H1 (cell line): ENCODE results near the gene SSRP1. TPM values are rescaled to one million over a fixed set of nuclear protein-coding genes. Genes with fewer than 3 reads are reported as not detected.

Experiments
- CTCF ChIA-PET: fragments of 300-600 bp; sonication (Branson Sonifier 250); formaldehyde crosslinking; loops from one replicate; lab custom pipeline; 2021; ENCODE audit not compliant: partially characterized antibody; lab: Charles Lee
- POLR2A ChIA-PET: fragments of 300-600 bp; sonication (Branson Sonifier 250); formaldehyde crosslinking; loops from one replicate; lab custom pipeline; 2021; ENCODE audit warnings: inconsistent platforms; ENCODE audit not compliant: partially characterized antibody; lab: Charles Lee
- DNase-seq, 2 experiments: peaks; one replicate each; pipeline versions ENCODE4 v3.0.0 to v3.0.0-alpha.2; 2010 to 2022; ENCODE audit warnings: low spot score in 2 of 2, low read depth in 1 of 2, mixed read lengths in 1 of 2
- FAIRE-seq: peaks from 2 replicates; lab custom pipeline; 2011; peaks lifted over from hg19 to GRCh38; lab: Jason Lieb, UNC
- H2AFZ ChIP-seq: 2 replicates; pipeline ENCODE4 v1.8.1; 2012; ENCODE audit warnings: low read length, inconsistent platforms
- H2AK5ac ChIP-seq: 2 replicates; pipeline ENCODE4 v1.6.1; 2013; ENCODE audit warnings: low read depth, low read length
- H2BK120ac ChIP-seq: replicated peaks from 2 replicates; pipeline ENCODE3; 2013; ENCODE audit warnings: low read depth, low read length, inconsistent platforms
- H2BK12ac ChIP-seq: 2 replicates; pipeline ENCODE4 v1.6.1; 2013; ENCODE audit warnings: low read depth, low read length
- H2BK15ac ChIP-seq: 2 replicates; pipeline ENCODE4 v1.6.1; 2013; ENCODE audit warnings: low read length
- H2BK20ac ChIP-seq: 2 replicates; pipeline ENCODE4 v1.6.1; 2013; ENCODE audit warnings: low read length
- H2BK5ac ChIP-seq: 2 replicates; pipeline ENCODE4 v1.6.1; 2013; ENCODE audit warnings: low read depth, low read length
- H3K14ac ChIP-seq: 2 replicates; pipeline ENCODE4 v1.6.1; 2013; ENCODE audit warnings: inconsistent platforms; ENCODE audit not compliant: insufficient read length
- H3K18ac ChIP-seq: 2 replicates; pipeline ENCODE4 v1.6.1; 2013; ENCODE audit warnings: low read length; ENCODE audit errors: extremely low read depth
- H3K23ac ChIP-seq: 2 replicates; pipeline ENCODE4 v1.6.1; 2013; ENCODE audit warnings: inconsistent platforms; ENCODE audit not compliant: insufficient read length
- H3K23me2 ChIP-seq: 2 replicates; pipeline ENCODE4 v1.6.1; 2013; ENCODE audit warnings: low read depth, low read length
- H3K27ac ChIP-seq: 2 replicates; pipeline ENCODE4 v1.6.1; 2011; ENCODE audit warnings: low read depth, low read length, inconsistent platforms
- H3K27me3 ChIP-seq, 4 experiments: replicated peaks in 1 of 4; 1 replicate in 1 of 4; 2 replicates in 3 of 4; pipeline versions ENCODE4 v1.6.1 to v1.8.1; 2011 to 2013; ENCODE audit warnings: low read length in 3 of 4, mild to moderate bottlenecking in 3 of 4, inconsistent platforms in 2 of 4, mixed read lengths in 2 of 4, moderate library complexity in 1 of 4; ENCODE audit not compliant: control insufficient read depth in 3 of 4, insufficient read depth in 3 of 4; ENCODE audit errors: extremely low read depth in 1 of 4
- H3K36me3 ChIP-seq, 4 experiments: 2 replicates each; pipeline versions ENCODE4 v1.6.1 to v1.8.1; 2011 to 2013; ENCODE audit warnings: mild to moderate bottlenecking in 4 of 4, low read length in 3 of 4, moderate library complexity in 2 of 4, control low read depth in 1 of 4, inconsistent platforms in 1 of 4; ENCODE audit not compliant: insufficient read depth in 4 of 4, control insufficient read depth in 2 of 4
- H3K4ac ChIP-seq: replicated peaks from 2 replicates; pipeline ENCODE3; 2013; ENCODE audit warnings: low read length, low read depth, mixed read lengths, inconsistent platforms; ENCODE audit not compliant: insufficient read length
- H3K4me1 ChIP-seq, 4 experiments: replicated peaks in 1 of 4; 1 replicate in 1 of 4; 2 replicates in 3 of 4; pipeline versions ENCODE4 v1.6.1 to v1.8.1; 2011 to 2013; ENCODE audit warnings: low read length in 3 of 4, inconsistent platforms in 2 of 4, mixed read lengths in 1 of 4; ENCODE audit not compliant: insufficient read depth in 4 of 4, control insufficient read depth in 3 of 4
- H3K4me2 ChIP-seq, 2 experiments: 2 replicates each; pipeline versions ENCODE4 v1.6.1 to v1.8.1; 2011 to 2013; ENCODE audit warnings: low read depth in 2 of 2, low read length in 2 of 2, control low read depth in 1 of 2, inconsistent platforms in 1 of 2, mild to moderate bottlenecking in 1 of 2; ENCODE audit not compliant: insufficient read depth in 1 of 2
- H3K4me3 ChIP-seq, 4 experiments: fragments of 200-600, 300-600 bp in 1 of 4; sonication (generic), shearing (Covaris generic), sonication (Bioruptor Twin) in 1 of 4; 2 replicates each; pipeline versions ENCODE4 v1.5.1 to v1.8.1; 2011 to 2016; ENCODE audit warnings: low read length in 4 of 4, low read depth in 3 of 4, control low read depth in 2 of 4, inconsistent platforms in 2 of 4, mild to moderate bottlenecking in 2 of 4, mixed read lengths in 1 of 4, moderate library complexity in 1 of 4; ENCODE audit not compliant: insufficient read depth in 2 of 4; ENCODE audit errors: extremely low read depth in 1 of 4
- H3K56ac ChIP-seq: replicated peaks from 2 replicates; pipeline ENCODE3; 2013; ENCODE audit warnings: low read depth, mild to moderate bottlenecking, mixed read lengths, low read length, inconsistent platforms; ENCODE audit not compliant: insufficient read length
- H3K79me1 ChIP-seq: 2 replicates; pipeline ENCODE4 v1.6.1; 2013; ENCODE audit warnings: low read depth, low read length, control low read depth
- H3K79me2 ChIP-seq, 2 experiments: 2 replicates each; pipeline versions ENCODE4 v1.6.1 to v1.8.1; 2012 to 2013; ENCODE audit warnings: low read length in 2 of 2, mild to moderate bottlenecking in 2 of 2, inconsistent platforms in 1 of 2; ENCODE audit not compliant: insufficient read depth in 2 of 2, control insufficient read depth in 1 of 2
- H3K9ac ChIP-seq, 4 experiments: replicated peaks in 1 of 4; 1 replicate in 1 of 4; 2 replicates in 3 of 4; pipeline versions ENCODE4 v1.6.1 to v1.8.1; 2011 to 2013; ENCODE audit warnings: low read depth in 3 of 4, low read length in 3 of 4, control low read depth in 2 of 4, mild to moderate bottlenecking in 2 of 4, moderate library complexity in 2 of 4, inconsistent platforms in 1 of 4; ENCODE audit errors: extremely low read depth in 1 of 4
- H3K9me3 ChIP-seq, 2 experiments: 2 replicates each; pipeline versions ENCODE4 v1.6.1 to v1.8.1; 2012 to 2013; ENCODE audit warnings: mild to moderate bottlenecking in 2 of 2, moderate library complexity in 2 of 2, control low read depth in 1 of 2, inconsistent platforms in 1 of 2, low read depth in 1 of 2, low read length in 1 of 2, mixed read lengths in 1 of 2; ENCODE audit not compliant: insufficient read depth in 2 of 2
- H4K20me1 ChIP-seq, 2 experiments: replicated peaks in 1 of 2; 2 replicates each; pipeline versions ENCODE3 to v1.8.1; 2011 to 2013; ENCODE audit warnings: inconsistent platforms in 2 of 2, low read length in 2 of 2, mild to moderate bottlenecking in 1 of 2; ENCODE audit not compliant: insufficient read depth in 2 of 2, control insufficient read depth in 1 of 2
- H4K5ac ChIP-seq: 2 replicates; pipeline ENCODE4 v1.6.1; 2013; ENCODE audit warnings: low read length, low read depth, mixed read lengths, inconsistent platforms; ENCODE audit not compliant: insufficient read length
- H4K8ac ChIP-seq: 2 replicates; pipeline ENCODE4 v1.8.0; 2013; ENCODE audit warnings: mild to moderate bottlenecking, moderate library complexity, low read length, inconsistent platforms; ENCODE audit not compliant: insufficient read depth; ENCODE audit errors: extremely low read depth
- H4K91ac ChIP-seq: replicated peaks from 2 replicates; pipeline ENCODE3; 2013; ENCODE audit warnings: low read length, mixed read lengths, inconsistent platforms; ENCODE audit not compliant: insufficient read length
- CREB1 ChIP-seq: IDR thresholded peaks from 2 replicates; pipeline ENCODE4 v1.6.1; 2012; ENCODE audit warnings: inconsistent platforms
- WGBS, 2 experiments: shearing (Covaris generic) in 1 of 2; methylation state at CpG; one replicate each; pipeline versions ENCODE4 v1.1.6 to v1.1.7; 2013 to 2015; ENCODE audit warnings: low lambda C conversion rate in 2 of 2, mixed read lengths in 2 of 2, inconsistent platforms in 1 of 2, low coverage in 1 of 2, missing lambda C conversion rate in 1 of 2; ENCODE audit not compliant: insufficient replicate concordance in 2 of 2, insufficient coverage in 1 of 2, insufficient read length in 1 of 2; ENCODE audit errors: extremely low coverage in 1 of 2, missing lambda C conversion rate in 1 of 2; 5-methylcytosine and 5-hydroxymethylcytosine counted together
- polyA plus RNA-seq, 7 experiments: library from polyadenylated mRNA; depleted of rRNA in 3 of 7; stranded (reverse) in 5 of 7; unstranded in 2 of 7; fragments of >200 nt in 5 of 7; fragments of 200-250 nt in 2 of 7; gene quantifications; 1 replicate in 5 of 7; 2 replicates in 1 of 7; 4 replicates in 1 of 7; pipeline versions ENCODE4 v1.2.1 to v1.2.3, GENCODE V29; 2011 to 2013; ENCODE audit warnings: missing spikeins in 2 of 7, mixed read lengths in 2 of 7
- total RNA-seq: library from RNA; stranded (reverse); fragmentation: NEBNext Ultra II Directional; extraction: Animal tissue kit (Norgen Biotek cat#: 25700); gene quantifications from 2 replicates; pipeline ENCODE4 v1.2.1, GENCODE V29; 2021

Gene SSRP1
- total and polyA plus RNA-seq, 2 of the 8 experiments (the other 6 are each of a cell fraction or from before 2014, with no cell fraction given): 259 to 281 TPM

GRCh38 chr11:57325735-57326048 lies 10.0 kb downstream of the SSRP1 start:
- Histone ChIP-seq H2BK120ac (no peak overlapping the region), H3K9ac (peak overlapping the region in 3 of 4 experiments; percentile 82 to 91 (median 88); a peak in 6 of 7 replicates), H2BK20ac (no peak overlapping the region), H3K27me3 (no peaks in the 10 kb centered on the region), H2BK5ac (peak overlapping the region; percentile 94), H2BK15ac (peak overlapping the region; percentile 88; the same call in 1 of the 2 replicates), H3K4ac (peak overlapping the region; percentile 84), H3K14ac (no peak overlapping the region), H3K4me3 (peak overlapping the region; percentile 58 to 90 (median 73); a peak in 6 of 8 replicates), H3K23me2 (peaks cover 17% of the 10 kb centered on the region), H3K27ac (peak overlapping the region; percentile 96), H4K20me1 (peaks cover 3 to 5% of the 10 kb centered on the region in 2 experiments), H2AK5ac (no peak overlapping the region), H3K4me1 (peaks cover 0 to 24% (median 19%) of the 10 kb centered on the region in 4 experiments; a peak in 6 of 7 replicates), H2BK12ac (peak overlapping the region; percentile 94; the same call in 1 of the 2 replicates), H4K91ac (peak overlapping the region; percentile 79), H3K56ac (no peak overlapping the region), H3K79me1 (peaks cover 20% of the 10 kb centered on the region), H4K8ac (peak overlapping the region; percentile 96; the same call in 1 of the 2 replicates), H3K4me2 (peak overlapping the region; percentile 91 to 96), H3K18ac (peak overlapping the region; percentile 94; the same call in 1 of the 2 replicates), H3K23ac (no peak overlapping the region), H4K5ac (peak overlapping the region; percentile 77), H3K9me3 (no peaks in the 10 kb centered on the region), H3K79me2 (peaks cover 8 to 33% of the 10 kb centered on the region in 2 experiments), H2AFZ (no peak overlapping the region), H3K36me3 (peaks cover 27 to 56% (median 47%) of the 10 kb centered on the region in 4 experiments)
- WGBS, 2 experiments: 84% methylated on average over 6 of the region's 6 CpGs; no CpG with 5 or more reads in 1 of the 2 experiments
- POLR2A ChIA-PET: interaction anchor here (0.8 to 45.7 kb wide), 25 partner anchors 1 to 315 kb away, joined by 3 to 1279 read pairs (median 5); partner anchors contain the start of genes P2RX3, RTN4RL2, SLC43A1 and SSRP1
- no peak for DNase-seq
- FAIRE-seq: no peak
- CTCF ChIA-PET: interaction anchor here (1.2 to 2.7 kb wide), 7 partner anchors 9 to 168 kb away, joined by 3 to 20 read pairs (median 4); partner anchors contain the start of gene P2RX3
- TF ChIP-seq CREB1: no peak
